SW 1271 (cell line): ENCODE results near the gene ATG14.
"Not testable (repeated sequence)": the region's sequence is repeated elsewhere in the genome, so short reads cannot be mapped to it uniquely, and the experiment has no call there.

Experiments used
- DNase-seq, 2 experiments: peaks; one replicate each; lab custom pipeline; 2025; lab: John Stamatoyannopoulos, UW

The ATG14 gene

GRCh38 chr14:55433880-55434804 lies 22.5 kb upstream of the ATG14 start:
- DNase-seq = no peak

GRCh38 chr14:55432628-55433027 lies 21.0 kb upstream of the ATG14 start:
- no peak for DNase-seq

GRCh38 chr14:55430024-55430690 lies 18.5 kb upstream of the ATG14 start:
- DNase-seq = peak in 1 of 2 experiments; percentile 64

- DNase-seq = no peak
Measured at GRCh38 chr14:55427439-55427838, 15.8 kb upstream of the ATG14 start.

- DNase-seq = no peak
Measured at GRCh38 chr14:55426891-55427290, 15.3 kb upstream of the ATG14 start.

- no peak for DNase-seq
Measured at GRCh38 chr14:55425091-55425490, 13.5 kb upstream of the ATG14 start.

- DNase-seq = no peak
Measured at GRCh38 chr14:55423969-55424368, 12.3 kb upstream of the ATG14 start.

GRCh38 chr14:55422338-55422737 lies 10.7 kb upstream of the ATG14 start:
- not testable (repeated sequence) for DNase-seq

- no peak for DNase-seq
Measured at GRCh38 chr14:55419663-55420062, 8.0 kb upstream of the ATG14 start.

GRCh38 chr14:55418411-55418810 lies 6.8 kb upstream of the ATG14 start:
- no peak for DNase-seq

GRCh38 chr14:55417955-55418354 lies 6.3 kb upstream of the ATG14 start:
- no peak for DNase-seq

- no peak for DNase-seq
Measured at GRCh38 chr14:55416866-55417265, 5.2 kb upstream of the ATG14 start.

GRCh38 chr14:55414551-55414950 lies 2.9 kb upstream of the ATG14 start:
- no peak for DNase-seq

- no peak for DNase-seq
Measured at GRCh38 chr14:55412676-55413075, 1.0 kb upstream of the ATG14 start.

GRCh38 chr14:55410876-55411275 lies 754 bp downstream of the ATG14 start:
- no peak for DNase-seq

- DNase-seq = no peak
Measured at GRCh38 chr14:55404173-55404854, 7.3 kb downstream of the ATG14 start.

GRCh38 chr14:55401751-55402150 lies 9.9 kb downstream of the ATG14 start:
- DNase-seq = no peak

- no peak for DNase-seq
Measured at GRCh38 chr14:55399852-55400251, 11.8 kb downstream of the ATG14 start.

GRCh38 chr14:55399183-55399582 lies 12.4 kb downstream of the ATG14 start:
- DNase-seq = no peak

- peak in 1 of 2 experiments; percentile 28 for DNase-seq
Measured at GRCh38 chr14:55398679-55399078, 13.0 kb downstream of the ATG14 start.

- no peak for DNase-seq
Measured at GRCh38 chr14:55389330-55389729, 22.3 kb downstream of the ATG14 start.

GRCh38 chr14:55388160-55388559 lies 23.5 kb downstream of the ATG14 start:
- DNase-seq = no peak

GRCh38 chr14:55387121-55387520 lies 24.5 kb downstream of the ATG14 start:
- no peak for DNase-seq
